ENCODE measurements around the gene CLEC4M.

Gene CLEC4M

DNA sequence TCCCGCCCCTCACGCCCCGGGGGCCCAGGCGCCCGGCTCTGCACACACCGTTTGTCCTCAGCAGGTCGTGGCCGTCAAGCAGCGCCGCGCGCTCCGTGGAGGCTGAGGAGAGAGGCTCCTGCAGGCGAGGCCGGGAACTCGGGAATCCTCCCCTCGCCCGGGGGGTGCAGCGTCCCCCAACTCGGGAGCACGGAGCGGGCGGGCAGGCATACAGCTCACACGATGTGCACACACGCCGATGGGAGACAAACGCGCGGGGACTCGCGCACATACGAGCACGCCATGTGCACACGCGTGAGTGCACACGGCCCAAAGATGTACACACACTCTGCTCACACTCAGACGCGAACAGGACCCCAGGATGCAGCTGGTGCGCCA is 31.8 kb upstream of the CLEC4M start:
- H3K36me3 ChIP-seq, result no peaks in the 10 kb centered on the region
- H3K27me3 ChIP-seq, result peaks cover 45% of the 10 kb centered on the region
- H3K4me3 ChIP-seq (ENCODE audit: low read depth in 1 of 2, low read length in 1 of 2), result no peak overlapping the region

DNA sequence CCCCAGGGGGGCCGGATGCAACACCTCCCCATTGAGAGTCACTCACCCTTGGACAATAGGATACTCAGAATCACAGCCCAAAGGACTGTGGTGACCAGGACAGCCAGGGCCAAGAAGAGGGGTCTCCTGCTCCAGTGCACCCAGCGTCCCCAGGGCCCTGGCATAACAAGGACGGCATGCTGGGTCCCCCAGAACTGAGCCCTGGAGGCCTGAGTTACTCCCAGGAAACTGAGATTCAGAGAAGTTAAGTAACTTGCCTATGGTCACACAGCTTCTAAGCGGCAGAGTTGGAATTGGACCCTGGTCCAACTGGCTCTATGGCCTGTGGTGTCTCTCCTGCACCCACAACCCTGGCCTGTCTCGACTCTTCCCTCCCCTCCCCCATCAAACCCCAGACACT is 31.4 kb upstream of the CLEC4M start:
- Histone ChIP-seq H3K4me3 (ENCODE audit: low read depth in 1 of 2, low read length in 1 of 2) (no peak overlapping the region), H3K4me1 (ENCODE audit: control insufficient read depth in 1 of 2, insufficient read depth in 1 of 2, low read depth in 1 of 2, low read length in 1 of 2) (peaks cover 25 to 39% of the 10 kb centered on the region in 2 experiments), H3K36me3 (no peaks in the 10 kb centered on the region), H3K27me3 (peaks cover 45% of the 10 kb centered on the region), H3K9me3 (no peaks in the 10 kb centered on the region), H3K27ac (no peak overlapping the region)
- TF ChIP-seq, protein P1, sequence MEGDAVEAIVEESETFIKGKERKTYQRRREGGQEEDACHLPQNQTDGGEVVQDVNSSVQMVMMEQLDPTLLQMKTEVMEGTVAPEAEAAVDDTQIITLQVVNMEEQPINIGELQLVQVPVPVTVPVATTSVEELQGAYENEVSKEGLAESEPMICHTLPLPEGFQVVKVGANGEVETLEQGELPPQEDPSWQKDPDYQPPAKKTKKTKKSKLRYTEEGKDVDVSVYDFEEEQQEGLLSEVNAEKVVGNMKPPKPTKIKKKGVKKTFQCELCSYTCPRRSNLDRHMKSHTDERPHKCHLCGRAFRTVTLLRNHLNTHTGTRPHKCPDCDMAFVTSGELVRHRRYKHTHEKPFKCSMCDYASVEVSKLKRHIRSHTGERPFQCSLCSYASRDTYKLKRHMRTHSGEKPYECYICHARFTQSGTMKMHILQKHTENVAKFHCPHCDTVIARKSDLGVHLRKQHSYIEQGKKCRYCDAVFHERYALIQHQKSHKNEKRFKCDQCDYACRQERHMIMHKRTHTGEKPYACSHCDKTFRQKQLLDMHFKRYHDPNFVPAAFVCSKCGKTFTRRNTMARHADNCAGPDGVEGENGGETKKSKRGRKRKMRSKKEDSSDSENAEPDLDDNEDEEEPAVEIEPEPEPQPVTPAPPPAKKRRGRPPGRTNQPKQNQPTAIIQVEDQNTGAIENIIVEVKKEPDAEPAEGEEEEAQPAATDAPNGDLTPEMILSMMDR (IDR thresholded peaks at IDR 0.05), result no peak

More for the DNA sequence above, 31.8 kb upstream of the CLEC4M start:
- no peaks in the 10 kb centered on the region for H3K9me3 ChIP-seq
- no peak overlapping the region for H3K27ac ChIP-seq
- TF ChIP-seq, protein P1 (IDR thresholded peaks at IDR 0.05), result no peak
- H3K4me1 ChIP-seq (ENCODE audit: control insufficient read depth in 1 of 2, insufficient read depth in 1 of 2, low read depth in 1 of 2, low read length in 1 of 2), result peaks cover 25 to 39% of the 10 kb centered on the region in 2 experiments

DNA sequence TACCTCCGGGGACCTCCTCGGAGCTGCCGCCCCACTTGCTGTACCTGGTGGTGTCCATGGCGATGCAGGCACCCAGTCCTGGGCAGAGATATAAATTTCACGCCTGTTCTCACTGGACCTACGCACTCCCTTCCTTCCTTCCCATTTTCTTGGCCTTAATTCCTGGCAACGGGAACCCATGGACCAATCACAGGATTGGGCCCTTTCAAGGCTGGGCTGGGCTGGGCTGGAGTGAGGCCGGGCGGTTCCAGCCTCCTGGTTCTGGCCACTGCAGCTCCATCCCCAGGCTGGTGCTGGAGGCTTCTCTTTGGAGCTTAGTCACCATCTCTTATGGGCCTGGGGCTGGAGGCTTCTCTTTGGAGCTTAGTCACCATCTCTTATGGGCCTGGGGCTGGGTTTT is 31.0 kb upstream of the CLEC4M start, which contains the start of gene CLEC4G:
TSS of gene CLEC4G (minus strand) at position 66 of the 400 bp plus-strand sequence. CDS start at position 58, 8 bp downstream.
- Histone ChIP-seq H3K4me3 (ENCODE audit: low read depth in 1 of 2, low read length in 1 of 2) (no peak within 1 kb of the TSS), H3K27ac (no peak within 1 kb of the TSS), H3K36me3 (no peaks in the 10 kb centered on the region), H3K4me1 (ENCODE audit: control insufficient read depth in 1 of 2, insufficient read depth in 1 of 2, low read depth in 1 of 2, low read length in 1 of 2) (peaks cover 25 to 39% of the 10 kb centered on the region in 2 experiments), H3K9me3 (no peaks in the 10 kb centered on the region), H3K27me3 (peaks cover 45% of the 10 kb centered on the region)
- TF ChIP-seq, protein P1 (IDR thresholded peaks at IDR 0.05), result no peak

DNA sequence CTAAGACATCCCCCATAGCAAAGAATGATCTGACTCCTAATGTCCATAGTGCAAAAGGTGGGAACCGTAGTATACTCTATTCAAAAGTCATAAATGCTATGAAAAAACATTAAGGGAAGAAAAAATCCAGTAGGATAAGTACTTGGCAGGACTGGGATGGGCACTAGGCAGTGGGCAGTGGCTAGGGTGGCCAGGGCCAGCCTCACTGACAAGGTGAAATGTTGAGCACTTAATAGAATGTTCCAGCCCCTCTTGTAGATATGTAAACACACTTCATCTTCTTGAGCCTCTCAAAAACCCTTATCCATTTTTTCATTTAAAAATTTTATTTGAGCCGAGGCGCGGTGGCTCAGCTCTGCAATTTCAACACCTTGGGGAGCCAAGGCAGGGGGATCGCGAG is 29.7 kb upstream of the CLEC4M start:
- H3K27ac ChIP-seq, result no peak overlapping the region
- H3K36me3 ChIP-seq, result no peaks in the 10 kb centered on the region
- H3K27me3 ChIP-seq, result peaks cover 38% of the 10 kb centered on the region
- TF ChIP-seq, protein P1 (IDR thresholded peaks at IDR 0.05), result no peak
- H3K4me1 ChIP-seq (ENCODE audit: control insufficient read depth in 1 of 2, insufficient read depth in 1 of 2, low read depth in 1 of 2, low read length in 1 of 2), result peaks cover 25 to 39% of the 10 kb centered on the region in 2 experiments
- no peak overlapping the region for H3K4me3 ChIP-seq (ENCODE audit: low read depth in 1 of 2, low read length in 1 of 2)
- H3K9me3 ChIP-seq, result no peaks in the 10 kb centered on the region

DNA sequence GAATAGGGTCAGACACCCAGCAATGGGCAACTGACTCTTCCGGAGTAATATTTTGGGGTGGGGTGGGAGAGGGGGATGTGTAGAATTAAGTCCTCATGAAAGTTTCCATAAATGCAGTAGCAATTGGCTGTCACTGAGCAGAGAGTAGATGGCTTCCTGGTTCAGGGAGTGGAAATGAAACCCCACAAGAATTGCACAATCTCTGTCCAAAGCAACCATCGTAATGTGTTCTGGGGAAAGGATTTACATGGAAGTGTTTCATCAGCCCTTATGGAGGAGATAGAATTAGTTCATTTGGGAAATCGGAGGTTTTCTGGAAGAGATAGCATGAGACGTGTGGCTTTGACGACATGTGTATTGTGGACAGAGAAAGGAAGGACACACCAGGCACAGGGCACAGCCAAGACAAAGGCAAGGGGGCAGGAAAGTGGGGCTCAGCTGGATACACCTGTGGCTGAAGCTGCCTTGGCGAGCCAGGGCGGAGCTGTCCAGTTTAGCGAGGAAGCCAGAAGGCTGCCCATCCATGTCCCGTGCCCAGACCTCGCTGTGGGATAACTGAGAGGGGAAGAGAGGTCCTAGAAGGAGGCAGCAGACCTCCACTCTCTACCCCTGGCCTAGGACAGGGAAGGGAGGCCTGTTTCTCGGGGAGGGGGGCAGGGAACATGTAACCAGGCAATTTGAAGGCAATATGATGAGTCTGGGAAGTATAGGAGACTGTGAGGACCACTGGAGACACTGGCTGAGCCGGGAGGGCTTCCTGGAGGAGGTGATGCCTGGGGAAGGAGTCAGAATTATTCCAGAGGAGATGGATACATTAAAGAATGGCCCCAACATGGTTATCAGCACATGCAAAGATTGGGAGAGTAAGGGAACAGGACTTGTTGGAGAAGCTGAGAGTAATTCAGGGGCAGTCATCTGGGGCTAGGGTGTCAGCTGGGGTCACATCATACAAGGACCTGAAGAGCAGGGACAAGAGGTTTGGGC is 28.5 kb upstream of the CLEC4M start:
- Histone ChIP-seq H3K4me3 (ENCODE audit: low read depth in 1 of 2, low read length in 1 of 2) (peak overlapping the region in 1 of 2 experiments; percentile 2), H3K27me3 (peaks cover 26% of the 10 kb centered on the region), H3K4me1 (ENCODE audit: control insufficient read depth in 1 of 2, insufficient read depth in 1 of 2, low read depth in 1 of 2, low read length in 1 of 2) (peaks cover 17 to 32% of the 10 kb centered on the region in 2 experiments), H3K9me3 (no peaks in the 10 kb centered on the region), H3K36me3 (no peaks in the 10 kb centered on the region), H3K27ac (peak overlapping the region; percentile 42)
- TF ChIP-seq, protein P1 (IDR thresholded peaks at IDR 0.05), result no peak

All from neutrophil (primary cell).